K562 (cell line): ENCODE results near the gene CYSRT1. TPM values are rescaled to one million over a fixed set of nuclear protein-coding genes. Genes with fewer than 3 reads are reported as not detected.

Source experiments
- BCLAF1 ChIP-seq, 2 experiments: fragments of 450-650 bp in 1 of 2; IDR thresholded peaks; 2 replicates each; pipeline ENCODE4 v1.6.1; 2011 to 2017; ENCODE audit warnings: low read depth in 2 of 2, antibody characterized with exemption in 1 of 2, borderline replicate concordance in 1 of 2, low read length in 1 of 2, mild to moderate bottlenecking in 1 of 2, mixed read lengths in 1 of 2; ENCODE audit not compliant: control insufficient read depth in 1 of 2
- CAMTA2 ChIP-seq: fragments of 250-450 bp; sonication (Bioruptor Pico); conservative IDR thresholded peaks from 2 replicates; pipeline ENCODE4 v1.5.1; 2022
- CBX1 ChIP-seq: sonication (generic); IDR thresholded peaks from 2 replicates; pipeline ENCODE4 v1.6.1; 2016; ENCODE audit warnings: antibody characterized with exemption, low read depth, mild to moderate bottlenecking
- E2F4 ChIP-seq: sonication (generic); formaldehyde crosslinking; IDR thresholded peaks from 2 replicates; pipeline ENCODE4 v1.8.0; 2022; ENCODE audit warnings: mild to moderate bottlenecking, low read depth, missing genetic modification reagents
- FOXO4 ChIP-seq: fragments of 450-650 bp; formaldehyde crosslinking; IDR thresholded peaks from 2 replicates; pipeline ENCODE4 v1.4.0; 2020; ENCODE audit warnings: mild to moderate bottlenecking, moderate library complexity
- NCOA4 ChIP-seq: fragments of 450-650 bp; IDR thresholded peaks from 2 replicates; pipeline ENCODE4 v1.6.1; 2018; ENCODE audit warnings: mild to moderate bottlenecking; ENCODE audit not compliant: partially characterized antibody
- NFIC ChIP-seq: fragments of 450-650 bp; IDR thresholded peaks from 2 replicates; pipeline ENCODE4 v1.6.1; 2017; ENCODE audit warnings: mild to moderate bottlenecking, inconsistent platforms
- NRF1 ChIP-seq, 2 experiments: fragments of 450-650 bp; IDR thresholded peaks in 1 of 2; conservative IDR thresholded peaks in 1 of 2; 2 replicates each; pipeline ENCODE4 v1.6.1; 2014; ENCODE audit warnings: mild to moderate bottlenecking in 2 of 2
- SAP30 ChIP-seq: fragments of 200-600 bp; sonication (generic); IDR thresholded peaks from 2 replicates; pipeline ENCODE4 v1.6.1; 2012; ENCODE audit warnings: borderline replicate concordance, low read depth, mild to moderate bottlenecking, moderate library complexity, low read length, control low read depth, inconsistent platforms; ENCODE audit not compliant: insufficient read depth, poor library complexity, severe bottlenecking
- TAF15 ChIP-seq: fragments of 200-400 bp; formaldehyde crosslinking; IDR thresholded peaks from 2 replicates; pipeline ENCODE4 v1.6.1; 2017; ENCODE audit warnings: mild to moderate bottlenecking, low read depth, low read length, moderate library complexity
- TCF7 ChIP-seq: sonication (generic); IDR thresholded peaks from 2 replicates; pipeline ENCODE4 v1.6.1; 2016; ENCODE audit warnings: antibody characterized with exemption, borderline replicate concordance
- TRIM24 ChIP-seq, 2 experiments: fragments of 450-650 bp; IDR thresholded peaks; 2 replicates each; pipeline ENCODE4 v1.6.1; 2016
- VEZF1 ChIP-seq: fragments of 200-800 bp; sonication (Bioruptor generic); IDR thresholded peaks from 2 replicates; pipeline ENCODE4 v1.6.1; 2017; ENCODE audit warnings: missing genetic modification characterization, missing compliant biosample characterization
- ZMIZ1 ChIP-seq, 2 experiments: fragments of 150-350 bp in 1 of 2; IDR thresholded peaks; 2 replicates each; pipeline ENCODE4 v1.6.1; 2012 to 2016; ENCODE audit warnings: low read depth in 2 of 2, low read length in 2 of 2, mild to moderate bottlenecking in 1 of 2, moderate library complexity in 1 of 2
- polyA plus RNA-seq, 8 experiments: library from polyadenylated mRNA; depleted of rRNA in 4 of 8; stranded (reverse) in 5 of 8; unstranded in 3 of 8; fragments of >200 nt; fragmentation: Nextera tagmentation in 2 of 8; fragmentation: Illumina TruSeq in 1 of 8; extraction: Ambion mirVana in 2 of 8; extraction: Trizol in 1 of 8; gene quantifications; 2 replicates each; pipeline versions ENCODE4 v1.2.1 to v1.2.3, GENCODE V29; 2011 to 2014; ENCODE audit warnings: inconsistent platforms in 1 of 8, missing spikeins in 1 of 8
- total RNA-seq, 7 experiments: library from RNA; depleted of rRNA in 6 of 7; stranded (reverse); fragments of >200 nt in 6 of 7; fragmentation: Illumina TruSeq in 2 of 7; extraction: Trizol in 2 of 7; gene quantifications; 2 replicates each; pipeline versions ENCODE4 v1.2.1 to v1.2.3, GENCODE V29; 2011 to 2021; ENCODE audit warnings: low replicate concordance in 1 of 7

Gene CYSRT1
- total and polyA plus RNA-seq, 9 of the 15 experiments (the other 6 are each of a cell fraction or from before 2014, with no cell fraction given) = 0.04 to 1.4 (median 0.42) TPM; not detected in 3

- TF ChIP-seq ZMIZ1 (IDR thresholded peaks at IDR 0.05; ENCODE audit: low read depth in 2 of 2, low read length in 2 of 2) (peak in 1 of 2 experiments; percentile 39; a peak in 1 of 4 replicates), TCF7 (0 out of 2 replicates have a peak, but pooled peaks have one; percentile 48), NCOA4 (no peak), TAF15 (no peak), NFIC (peak; percentile 42; the same call in 1 of the 2 replicates), FOXO4 (CRISPR knock-in tag) (no peak), TRIM24 (IDR thresholded peaks at IDR 0.05) (peak in 1 of 2 experiments; percentile 67; a peak in 1 of 4 replicates), CBX1 (peak; percentile 83), SAP30 (peak; percentile 60), VEZF1 (CRISPR knock-in tag) (peak; percentile 94), CAMTA2 (no peak), NRF1 (conservative IDR thresholded peaks at IDR 0.05 in 1 of 2, IDR thresholded peaks at IDR 0.05 in 1 of 2) (peak; percentile 90 to 91), E2F4 (CRISPR knock-in tag) (no peak), BCLAF1 (IDR thresholded peaks at IDR 0.05; ENCODE audit: borderline replicate concordance in 1 of 2, control insufficient read depth in 1 of 2, low read depth in 2 of 2, low read length in 1 of 2) (peak in 1 of 2 experiments; percentile 94; a peak in 2 of 4 replicates)
Observed at GRCh38 chr9:137254624-137255447, 29.9 kb downstream of the CYSRT1 start, which contains the start of gene NELFB (continued).
